Sigmoid colon (tissue), 7 donors: ENCODE results near the gene HOXC9. TPM values are rescaled to one million over a fixed set of nuclear protein-coding genes. Genes with fewer than 3 reads are reported as not detected.

Experiments used
- DNase-seq: peaks from one replicate; pipeline ENCODE4 v3.0.0-alpha.2; 2019
- H3K27ac ChIP-seq, 4 donors: fragments of 200-600 bp; sonication (generic); one replicate each; pipeline ENCODE4 v1.5.1; 2016 to 2019; ENCODE audit warnings: mild to moderate bottlenecking in 1 of 4
- H3K27me3 ChIP-seq, 3 donors: fragments of 200-600 bp; sonication (generic); one replicate each; pipeline ENCODE4 v1.5.1; 2019; ENCODE audit warnings: mild to moderate bottlenecking in 1 of 3
- H3K36me3 ChIP-seq, 4 donors: fragments of 200-600 bp; sonication (generic); one replicate each; pipeline ENCODE4 v1.5.1; 2016 to 2019
- H3K4me1 ChIP-seq, 4 donors: fragments of 200-600 bp; sonication (generic); one replicate each; pipeline ENCODE4 v1.5.1; 2017 to 2019
- H3K4me3 ChIP-seq, 4 donors: fragments of 200-600 bp; sonication (generic); one replicate each; pipeline ENCODE4 v1.5.1; 2017 to 2019; ENCODE audit warnings: mild to moderate bottlenecking in 2 of 4, moderate library complexity in 1 of 4
- H3K9me3 ChIP-seq, 4 donors: fragments of 200-600 bp in 3 of 4; sonication (generic) in 3 of 4; one replicate each; pipeline versions ENCODE4 v1.5.1 to v1.6.1; 2013 to 2019
- CTCF ChIP-seq, 4 experiments: fragments of 450-650 bp in 3 of 4; fragments of 200-600 bp in 1 of 4; IDR thresholded peaks; one replicate each; pipeline ENCODE4 v1.5.1; 2016 to 2019; ENCODE audit warnings: antibody characterized with exemption in 4 of 4, mild to moderate bottlenecking in 3 of 4, moderate library complexity in 2 of 4
- EP300 ChIP-seq, 4 donors: sonication (generic); formaldehyde crosslinking; IDR thresholded peaks; one replicate each; pipeline ENCODE4 v1.6.1; 2017; ENCODE audit warnings: antibody characterized with exemption in 4 of 4
- POLR2A ChIP-seq, 2 donors: fragments of 450-650 bp; IDR thresholded peaks; one replicate each; pipeline ENCODE4 v1.6.1; 2016; ENCODE audit warnings: antibody characterized with exemption in 2 of 2, mild to moderate bottlenecking in 2 of 2, moderate library complexity in 2 of 2
- POLR2AphosphoS5 ChIP-seq, 4 donors: sonication (generic); formaldehyde crosslinking; IDR thresholded peaks; one replicate each; pipeline ENCODE4 v1.6.1; 2017; ENCODE audit warnings: antibody characterized with exemption in 4 of 4
- WGBS, 2 donors: extraction: QIAGEN DNeasy Blood & Tissue Kit; methylation state at CpG; one replicate each; pipeline ENCODE4 v1.1.7; 2013; 5-methylcytosine and 5-hydroxymethylcytosine counted together
- intact Hi-C: fragments of 100-400 bp; cut with DNase I; formaldehyde crosslinking; loops from one replicate; pipeline ENCODE4 v1.15.1; 2023
- polyA plus RNA-seq, 3 donors: library from polyadenylated mRNA; stranded (reverse); fragments of 200-250 nt; gene quantifications; one replicate each; pipeline ENCODE4 v1.2.3, GENCODE V29; 2013
- total RNA-seq, 4 donors: library from RNA; depleted of rRNA; stranded (reverse); fragments of >200 nt; gene quantifications; one replicate each; pipeline ENCODE4 v1.1.0, GENCODE V29; 2016
- donor health status: healthy with polysubstance abuse.
- donor health status: Bipolar disorder and iron deficiency.
- donor health status: healthy.

HOXC9 gene
- total and polyA plus RNA-seq, 7 donors, result 0.04 TPM; not detected in 6

DNA sequence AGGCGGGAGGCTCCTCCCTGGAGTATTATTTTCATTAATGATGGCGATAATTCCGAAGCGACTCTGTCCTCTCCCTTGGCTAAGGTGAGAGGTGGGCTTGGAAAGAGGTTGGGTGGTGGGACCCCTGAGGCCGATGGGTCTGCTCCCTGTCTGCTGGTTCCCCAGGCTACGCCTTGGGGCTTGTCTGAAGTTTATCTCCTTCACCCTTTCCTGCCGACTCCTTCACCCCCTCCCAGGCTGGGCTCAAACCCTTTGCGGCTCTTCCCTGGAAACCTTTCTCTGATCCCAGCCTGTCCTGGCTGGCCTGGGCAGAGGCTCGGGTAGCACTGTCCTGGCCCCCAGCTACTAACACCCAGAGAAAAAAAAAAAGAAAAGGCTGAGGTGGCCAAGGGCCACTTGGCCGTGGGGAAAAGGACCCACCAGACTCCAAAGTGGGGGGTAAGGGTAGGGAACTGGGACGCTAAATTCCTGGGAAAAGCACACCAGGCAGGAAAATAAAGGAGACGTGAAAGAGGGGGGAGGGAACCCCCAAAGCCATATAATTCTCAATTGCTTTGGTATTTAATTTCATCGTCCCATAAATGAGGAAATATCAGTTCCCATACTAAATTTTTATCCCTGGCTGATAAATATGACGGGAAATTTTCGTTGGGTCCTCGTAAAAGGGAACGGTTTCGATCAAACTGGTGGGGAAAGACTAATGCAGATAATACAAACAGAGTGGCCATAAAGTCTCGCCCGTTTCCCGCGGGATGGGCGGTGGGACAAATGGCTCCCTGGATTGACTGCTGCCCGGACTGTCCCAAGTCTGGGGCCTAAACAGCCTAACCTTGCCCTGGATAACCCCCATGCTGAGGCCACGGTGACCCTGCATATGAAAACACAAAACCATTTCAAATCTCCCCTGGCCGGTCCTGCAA, 17.1 kb upstream of the HOXC9 start:
- no peaks in the 10 kb centered on the region for H3K36me3 ChIP-seq
- no peaks in the 10 kb centered on the region for H3K9me3 ChIP-seq
- H3K4me1 ChIP-seq, result peaks cover 0 to 26% (median 21%) of the 10 kb centered on the region in 4 donors
- WGBS, 2 donors, result 10 to 16% methylated on average over 26 of the region's 26 CpGs
- no peak for DNase-seq
- TF ChIP-seq EP300 (IDR thresholded peaks at IDR 0.05) (no peak), POLR2AphosphoS5 (IDR thresholded peaks at IDR 0.05) (no peak), POLR2A (IDR thresholded peaks at IDR 0.05) (no peak), CTCF (IDR thresholded peaks at IDR 0.05) (no peak)
- H3K4me3 ChIP-seq, result no peak overlapping the region
- intact Hi-C loops, result no loop called here
- H3K27ac ChIP-seq, result no peak overlapping the region
- peaks cover 75 to 100% (median 99%) of the 10 kb centered on the region in 3 donors for H3K27me3 ChIP-seq

GRCh38 chr12:53983568-53983949, 16.4 kb upstream of the HOXC9 start:
- Histone ChIP-seq H3K27ac (no peak overlapping the region), H3K9me3 (no peaks in the 10 kb centered on the region), H3K4me1 (peaks cover 0 to 26% (median 21%) of the 10 kb centered on the region in 4 donors), H3K4me3 (no peak overlapping the region), H3K27me3 (peaks cover 77 to 100% (median 99%) of the 10 kb centered on the region in 3 donors), H3K36me3 (no peaks in the 10 kb centered on the region)
- WGBS, 2 donors, result 4 to 13% methylated on average over 17 of the region's 17 CpGs
- no peak for DNase-seq
- no peak for TF ChIP-seq POLR2AphosphoS5 (IDR thresholded peaks at IDR 0.05)
- no peak for TF ChIP-seq POLR2A (IDR thresholded peaks at IDR 0.05)
- TF ChIP-seq EP300 (IDR thresholded peaks at IDR 0.05), result no peak
- no peak for TF ChIP-seq CTCF (IDR thresholded peaks at IDR 0.05)
- intact Hi-C loops, result no loop called here

- H3K36me3 ChIP-seq, result no peaks in the 10 kb centered on the region
- H3K4me1 ChIP-seq, result peaks cover 0 to 27% (median 21%) of the 10 kb centered on the region in 4 donors
- 6 to 13% methylated on average over 30 of the region's 30 CpGs for whole genome bisulfite sequencing, 2 donors
- no peak overlapping the region for H3K27ac ChIP-seq
- H3K4me3 ChIP-seq, result no peak overlapping the region
- H3K27me3 ChIP-seq, result peaks cover 77 to 100% (median 99%) of the 10 kb centered on the region in 3 donors
- no peak for DNase-seq
- intact Hi-C loops, result no loop called here
- TF ChIP-seq CTCF (IDR thresholded peaks at IDR 0.05), result no peak
- no peak for TF ChIP-seq POLR2AphosphoS5 (IDR thresholded peaks at IDR 0.05)
- no peak for TF ChIP-seq POLR2A (IDR thresholded peaks at IDR 0.05)
- TF ChIP-seq EP300 (IDR thresholded peaks at IDR 0.05), result no peak
- no peaks in the 10 kb centered on the region for H3K9me3 ChIP-seq
These were observed 15.9 kb upstream of the HOXC9 start for GRCh38 chr12:53983950-53984572.

GRCh38 chr12:53984901-53985691, 14.9 kb upstream of the HOXC9 start, which contains the start of gene HOXC10:
Gene HOXC10, plus strand, starts transcription at chr12:53985146. Its CDS starts 114 bp downstream, at chr12:53985260.
- intact Hi-C loops, result no loop called here
- H3K27ac ChIP-seq, result no peak within 1 kb of the TSS
- DNase-seq, result peak; percentile 88
- peaks cover 0 to 32% (median 21%) of the 10 kb centered on the region in 4 donors for H3K4me1 ChIP-seq
- peak in 1 of 4 experiments; percentile 28 for TF ChIP-seq CTCF (IDR thresholded peaks at IDR 0.05)
- no peak for TF ChIP-seq EP300 (IDR thresholded peaks at IDR 0.05)
- TF ChIP-seq POLR2AphosphoS5 (IDR thresholded peaks at IDR 0.05), result peak in 1 of 4 donors; percentile 22
- TF ChIP-seq POLR2A (IDR thresholded peaks at IDR 0.05), result no peak
- peak within 1 kb of the TSS in 3 of 4 donors; percentile 6 to 17 (median 13) for H3K4me3 ChIP-seq
- peaks cover 79 to 100% (median 99%) of the 10 kb centered on the region in 3 donors for H3K27me3 ChIP-seq
- WGBS, 2 donors, result 4 to 16% methylated on average over 55 of the region's 55 CpGs
- no peaks in the 10 kb centered on the region for H3K36me3 ChIP-seq
- no peaks in the 10 kb centered on the region for H3K9me3 ChIP-seq
